GM12873 (cell line): Measurements from ENCODE around the gene CHI3L1.

Experiments used
- CTCF ChIP-seq: IDR thresholded peaks from 2 replicates; pipeline ENCODE4 v1.5.1; 2012; ENCODE audit warnings: low read depth, mild to moderate bottlenecking, moderate library complexity, low read length, control low read depth; ENCODE audit not compliant: insufficient read depth; ENCODE audit errors: missing control alignments

CHI3L1 gene

GRCh38 chr1:203185585-203185984 is 919 bp downstream of the CHI3L1 start:
- TF ChIP-seq CTCF: no peak

GRCh38 chr1:203185061-203185461 is 1.4 kb downstream of the CHI3L1 start:
- no peak for TF ChIP-seq CTCF

- no peak for TF ChIP-seq CTCF
Measured at GRCh38 chr1:203184467-203184866, 2.0 kb downstream of the CHI3L1 start.

GRCh38 chr1:203183828-203184227 is 2.7 kb downstream of the CHI3L1 start:
- TF ChIP-seq CTCF: no peak

- TF ChIP-seq CTCF: no peak
Measured at GRCh38 chr1:203182387-203182953, 4.0 kb downstream of the CHI3L1 start.

GRCh38 chr1:203181586-203182386 is 4.7 kb downstream of the CHI3L1 start:
- TF ChIP-seq CTCF: no peak

- no peak for TF ChIP-seq CTCF
Measured at GRCh38 chr1:203180611-203181330, 5.7 kb downstream of the CHI3L1 start.
